ENCODE measurements around the gene AANAT.

DNA sequence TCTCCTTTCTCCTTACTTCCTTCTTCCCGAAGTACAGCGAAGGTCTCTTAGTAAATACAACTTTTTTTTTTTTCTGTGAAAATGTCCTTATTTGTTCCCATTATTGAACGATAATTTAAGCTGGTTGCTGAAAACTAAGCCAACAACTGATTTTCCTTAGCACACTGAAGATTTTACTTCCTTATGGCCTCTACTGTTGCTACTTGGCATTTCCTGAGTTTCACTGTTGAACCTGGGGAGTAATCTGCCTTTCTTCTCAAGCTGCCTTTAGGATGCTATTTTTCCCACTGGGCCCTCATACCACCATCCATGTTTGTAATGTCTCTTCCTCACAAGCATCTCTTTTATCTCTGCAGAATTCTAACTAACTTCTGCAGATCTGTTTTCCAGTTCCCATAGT lies 40.5 kb upstream of the AANAT start:
- no peak for TF ChIP-seq POLR2A (IDR thresholded peaks at IDR 0.05)
- TF ChIP-seq, protein P1, sequence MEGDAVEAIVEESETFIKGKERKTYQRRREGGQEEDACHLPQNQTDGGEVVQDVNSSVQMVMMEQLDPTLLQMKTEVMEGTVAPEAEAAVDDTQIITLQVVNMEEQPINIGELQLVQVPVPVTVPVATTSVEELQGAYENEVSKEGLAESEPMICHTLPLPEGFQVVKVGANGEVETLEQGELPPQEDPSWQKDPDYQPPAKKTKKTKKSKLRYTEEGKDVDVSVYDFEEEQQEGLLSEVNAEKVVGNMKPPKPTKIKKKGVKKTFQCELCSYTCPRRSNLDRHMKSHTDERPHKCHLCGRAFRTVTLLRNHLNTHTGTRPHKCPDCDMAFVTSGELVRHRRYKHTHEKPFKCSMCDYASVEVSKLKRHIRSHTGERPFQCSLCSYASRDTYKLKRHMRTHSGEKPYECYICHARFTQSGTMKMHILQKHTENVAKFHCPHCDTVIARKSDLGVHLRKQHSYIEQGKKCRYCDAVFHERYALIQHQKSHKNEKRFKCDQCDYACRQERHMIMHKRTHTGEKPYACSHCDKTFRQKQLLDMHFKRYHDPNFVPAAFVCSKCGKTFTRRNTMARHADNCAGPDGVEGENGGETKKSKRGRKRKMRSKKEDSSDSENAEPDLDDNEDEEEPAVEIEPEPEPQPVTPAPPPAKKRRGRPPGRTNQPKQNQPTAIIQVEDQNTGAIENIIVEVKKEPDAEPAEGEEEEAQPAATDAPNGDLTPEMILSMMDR (IDR thresholded peaks at IDR 0.05): no peak

Measured in uterus (tissue), 2 donors.